Measurements from ENCODE around the gene SGCE.
A peak's percentile ranks its signal among the peaks of the same experiment; 100 is the strongest.
"Not testable (repeated sequence)": the region's sequence is repeated elsewhere in the genome, so short reads cannot be mapped to it uniquely, and the experiment has no call there.

SGCE gene

GRCh38 chr7:94655848-94656657, at the start of gene SGCE:
Gene SGCE (minus strand): TSS chr7:94656133. CDS start chr7:94656098, 35 bp downstream.
- DNase-seq: peak; percentile 48

- not testable (repeated sequence) for DNase-seq
Measured at GRCh38 chr7:94705155-94706021, 49.5 kb upstream of the SGCE start.

- DNase-seq: no peak
Measured at GRCh38 chr7:94701555-94701973, 45.6 kb upstream of the SGCE start.

DNA sequence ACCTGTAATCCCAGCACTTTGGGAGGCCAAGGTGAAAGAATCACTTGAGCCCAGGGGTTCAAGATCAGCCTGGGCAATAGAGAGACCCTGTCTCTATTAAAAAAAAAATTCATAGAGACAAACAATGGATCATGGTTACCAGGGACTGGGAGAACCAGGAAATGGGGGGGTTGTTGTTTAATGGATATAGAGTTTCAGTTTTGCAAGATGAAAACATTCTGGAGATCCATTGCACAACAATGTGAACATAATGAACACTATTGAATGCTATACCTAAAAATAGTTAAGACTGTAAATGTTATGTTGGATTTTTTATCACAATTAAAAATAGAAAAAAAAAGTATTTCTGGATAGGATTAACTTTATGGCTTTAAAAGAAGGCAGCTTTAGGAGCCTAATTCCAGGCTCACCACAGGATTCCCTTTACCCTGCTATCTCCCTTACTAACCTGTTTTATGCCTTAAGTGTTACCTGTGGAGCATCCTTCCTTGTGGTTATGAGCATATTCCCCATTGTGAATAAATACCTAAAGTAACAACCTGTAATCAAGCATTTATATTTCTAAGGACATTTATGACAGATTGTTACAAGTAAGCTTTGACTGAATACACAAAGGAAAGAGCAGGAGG, 45.1 kb upstream of the SGCE start:
- no peak for DNase-seq

DNA sequence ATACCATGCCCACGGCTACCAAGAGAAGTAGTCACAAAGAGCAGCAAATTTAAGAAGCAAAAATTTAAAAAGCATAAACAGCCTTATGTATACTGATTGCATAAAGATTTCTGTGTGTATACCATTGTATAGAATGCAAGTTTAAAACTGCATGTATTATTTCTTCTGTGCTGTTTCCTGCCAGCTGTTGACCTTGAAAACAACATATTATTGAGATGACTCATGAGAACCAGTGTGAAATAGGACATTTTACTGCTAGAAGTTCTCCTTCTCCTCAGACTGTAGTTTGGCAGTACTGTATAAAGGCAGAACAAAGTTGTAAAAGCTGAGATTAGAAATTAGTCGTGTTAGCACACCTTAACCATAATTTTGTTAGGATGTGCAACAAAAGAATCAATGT, 42.3 kb upstream of the SGCE start:
- DNase-seq: no peak

DNA sequence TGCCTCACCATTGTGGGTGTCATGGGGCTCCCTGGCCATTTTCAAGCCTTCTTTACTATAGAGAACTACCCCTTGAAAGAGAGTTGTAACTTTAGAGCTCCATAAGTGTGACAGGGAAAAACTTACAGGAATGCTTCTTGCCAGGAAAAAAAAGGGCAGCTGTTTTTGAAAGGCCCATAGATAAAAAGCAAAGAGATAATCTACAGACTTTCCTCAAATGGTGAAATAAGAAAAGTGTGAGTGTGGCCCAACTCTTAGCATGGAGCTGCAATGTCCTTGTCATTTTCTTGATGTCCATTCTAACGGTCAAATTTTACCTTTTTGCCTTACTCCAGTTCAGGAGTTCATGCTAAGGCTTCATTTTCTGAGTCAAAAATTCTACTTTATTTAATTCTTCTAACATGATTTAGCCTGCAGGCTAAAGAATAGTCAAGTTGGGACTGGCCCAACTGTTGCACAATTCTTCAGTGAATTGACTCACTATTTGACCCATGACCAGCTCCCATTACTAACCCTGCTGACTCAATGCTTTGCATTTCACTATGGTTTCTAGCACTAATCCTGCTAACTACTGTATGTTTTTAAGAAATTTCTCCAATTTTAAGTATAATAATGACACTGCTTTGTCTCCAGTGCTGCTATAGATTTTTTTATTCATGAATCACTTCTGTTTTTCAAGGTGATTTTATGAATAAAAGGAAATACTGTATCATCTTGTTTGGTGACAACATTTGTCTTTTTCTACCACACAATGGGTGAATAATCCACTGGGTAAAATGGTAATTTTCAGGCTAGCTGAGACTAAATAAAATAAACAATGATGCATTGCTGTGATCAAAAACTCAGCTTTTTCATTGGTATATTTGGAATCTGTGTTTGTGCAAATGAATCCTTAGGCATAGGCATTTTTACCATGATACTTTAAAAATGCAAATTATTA, 41.4 kb upstream of the SGCE start:
- no peak for DNase-seq

DNA sequence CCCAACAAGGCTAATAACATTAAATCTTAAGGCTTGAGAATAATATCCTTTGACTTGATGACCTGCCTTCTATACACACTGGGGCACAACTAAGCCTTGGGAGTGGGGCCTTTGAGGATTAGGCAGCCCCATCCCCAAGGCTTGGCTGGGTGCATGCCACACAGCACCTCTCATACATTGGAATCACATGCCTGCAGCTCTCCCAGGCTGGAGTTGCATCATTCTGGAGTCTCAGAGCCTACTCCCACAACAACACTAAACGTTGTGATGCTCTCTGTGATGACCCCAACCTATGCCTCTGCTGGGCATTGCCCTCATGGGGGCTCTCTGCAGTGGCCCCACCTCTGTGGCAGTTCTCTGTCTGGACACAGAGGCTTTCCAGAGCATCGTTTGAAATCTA, 31.9 kb upstream of the SGCE start:
- DNase-seq: no peak

DNA sequence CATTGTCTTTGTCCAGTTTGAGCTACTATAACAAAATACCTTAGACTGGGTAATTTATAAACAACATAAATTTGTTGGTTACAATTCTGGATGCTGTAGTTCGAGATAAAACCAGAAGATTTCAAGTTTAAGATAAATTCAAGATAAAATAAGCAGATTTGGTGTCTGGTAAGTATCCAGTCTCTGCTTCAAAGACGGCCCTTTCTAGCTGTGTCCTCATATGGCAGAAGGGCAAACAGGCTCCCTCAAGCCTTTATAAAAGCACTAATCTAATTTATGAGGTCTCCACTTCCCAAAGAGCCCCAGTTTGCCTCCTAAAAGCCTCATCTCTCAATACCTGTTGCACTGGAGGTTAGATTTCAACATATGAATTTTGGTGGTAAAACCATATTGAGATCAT, 31.1 kb upstream of the SGCE start:
- DNase-seq: no peak

DNA sequence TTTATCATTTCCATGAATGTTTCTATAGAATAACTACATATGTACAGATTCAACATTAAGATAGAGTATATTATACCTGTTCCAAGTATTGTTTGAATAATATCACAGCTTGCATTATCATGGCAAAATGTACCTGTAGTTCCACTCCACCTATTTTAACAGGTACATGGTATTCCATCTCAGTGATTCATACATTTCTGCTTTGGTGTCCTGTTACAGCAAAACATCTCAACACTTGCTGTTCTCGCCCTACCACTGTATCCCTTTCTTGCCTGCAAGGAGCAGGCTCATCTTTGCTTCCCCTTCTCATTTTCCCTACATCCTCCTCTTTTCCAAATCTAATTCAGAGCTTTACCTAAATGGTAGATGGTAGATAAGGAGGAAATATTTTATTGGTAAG, 27.1 kb upstream of the SGCE start:
- DNase-seq: no peak

GRCh38 chr7:94679358-94679757, 23.4 kb upstream of the SGCE start:
- DNase-seq: no peak

- no peak for DNase-seq
Measured at GRCh38 chr7:94676431-94676830, 20.5 kb upstream of the SGCE start.

GRCh38 chr7:94675356-94675755, 19.4 kb upstream of the SGCE start:
- DNase-seq: no peak

DNA sequence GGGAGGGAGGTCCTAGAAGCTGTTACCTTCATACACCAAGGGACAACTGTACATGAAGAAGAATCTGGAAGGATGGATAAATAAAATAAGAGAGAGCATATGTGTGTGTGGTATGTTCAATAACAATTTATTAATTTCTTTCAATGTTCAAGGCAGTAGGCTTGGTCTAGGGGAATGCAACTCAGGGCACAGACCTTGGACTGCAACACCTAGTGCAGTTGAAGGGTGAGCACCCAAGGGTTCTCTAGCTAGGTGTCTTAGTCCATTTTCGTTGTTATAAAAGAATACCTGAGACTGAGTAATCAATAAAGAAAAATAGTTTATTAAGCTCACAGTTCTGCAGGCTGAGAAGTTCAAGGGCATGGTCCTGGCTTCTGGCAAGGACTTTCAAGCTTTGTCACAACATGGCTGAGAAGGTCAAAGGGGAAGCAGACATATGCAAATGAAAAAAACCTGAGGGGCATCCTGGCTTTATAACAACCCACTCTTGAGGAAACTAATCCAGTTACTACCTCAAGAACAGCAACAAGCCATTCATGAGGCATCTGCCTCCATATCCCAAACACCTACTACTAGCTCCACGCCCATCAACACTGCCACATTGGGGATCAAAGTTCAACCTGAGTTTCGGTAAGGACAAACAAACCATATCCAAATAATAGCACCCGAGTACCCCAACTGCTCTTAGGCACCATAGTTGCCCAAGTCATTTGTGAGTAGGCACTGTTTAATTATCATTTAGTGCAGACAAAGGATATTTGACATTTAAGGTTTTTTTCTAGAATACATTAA, 15.7 kb upstream of the SGCE start:
- DNase-seq: no peak

- no peak for DNase-seq
Measured at GRCh38 chr7:94669773-94670495, 14.0 kb upstream of the SGCE start.

- DNase-seq: no peak
Measured at GRCh38 chr7:94666879-94667587, 11.1 kb upstream of the SGCE start.

DNA sequence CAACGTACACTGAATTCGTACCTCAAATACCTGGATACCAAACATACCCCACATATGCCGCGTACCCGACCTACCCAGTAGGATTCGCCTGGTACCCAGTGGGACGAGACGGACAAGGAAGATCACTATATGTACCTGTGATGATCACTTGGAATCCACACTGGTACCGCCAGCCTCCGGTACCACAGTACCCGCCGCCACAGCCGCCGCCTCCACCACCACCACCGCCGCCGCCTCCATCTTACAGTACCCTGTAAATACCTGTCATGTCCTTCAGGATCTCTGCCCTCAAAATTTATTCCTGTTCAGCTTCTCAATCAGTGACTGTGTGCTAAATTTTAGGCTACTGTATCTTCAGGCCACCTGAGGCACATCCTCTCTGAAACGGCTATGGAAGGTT, 9.5 kb upstream of the SGCE start:
- DNase-seq: no peak

DNA sequence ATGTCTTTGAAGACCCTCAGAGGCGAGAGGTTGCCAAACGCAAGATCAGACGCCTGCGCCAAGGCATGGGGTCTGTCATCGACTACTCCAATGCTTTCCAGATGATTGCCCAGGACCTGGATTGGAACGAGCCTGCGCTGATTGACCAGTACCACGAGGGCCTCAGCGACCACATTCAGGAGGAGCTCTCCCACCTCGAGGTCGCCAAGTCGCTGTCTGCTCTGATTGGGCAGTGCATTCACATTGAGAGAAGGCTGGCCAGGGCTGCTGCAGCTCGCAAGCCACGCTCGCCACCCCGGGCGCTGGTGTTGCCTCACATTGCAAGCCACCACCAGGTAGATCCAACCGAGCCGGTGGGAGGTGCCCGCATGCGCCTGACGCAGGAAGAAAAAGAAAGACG, 8.1 kb upstream of the SGCE start:
- no peak for DNase-seq

- no peak for DNase-seq
Measured at GRCh38 chr7:94662548-94662947, 6.6 kb upstream of the SGCE start.

DNA sequence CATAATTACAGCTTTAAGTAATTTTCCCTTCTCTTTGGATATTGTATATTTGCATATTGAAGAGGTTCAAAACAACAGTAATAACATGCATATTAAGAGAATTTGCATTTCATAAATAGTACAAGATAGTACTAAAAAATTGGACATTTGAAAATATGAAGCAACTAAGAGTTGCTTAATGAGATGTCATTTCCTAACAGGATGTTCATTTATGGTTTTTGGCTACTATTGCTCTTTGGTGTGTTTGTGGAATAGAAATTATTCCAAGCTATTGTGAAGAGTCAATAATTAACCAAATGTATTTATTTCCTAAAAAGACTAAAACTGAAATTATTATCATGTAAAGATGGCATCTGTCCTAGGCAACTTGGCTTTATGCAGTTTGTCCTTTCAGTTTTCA, 4.1 kb upstream of the SGCE start:
- no peak for DNase-seq

DNA sequence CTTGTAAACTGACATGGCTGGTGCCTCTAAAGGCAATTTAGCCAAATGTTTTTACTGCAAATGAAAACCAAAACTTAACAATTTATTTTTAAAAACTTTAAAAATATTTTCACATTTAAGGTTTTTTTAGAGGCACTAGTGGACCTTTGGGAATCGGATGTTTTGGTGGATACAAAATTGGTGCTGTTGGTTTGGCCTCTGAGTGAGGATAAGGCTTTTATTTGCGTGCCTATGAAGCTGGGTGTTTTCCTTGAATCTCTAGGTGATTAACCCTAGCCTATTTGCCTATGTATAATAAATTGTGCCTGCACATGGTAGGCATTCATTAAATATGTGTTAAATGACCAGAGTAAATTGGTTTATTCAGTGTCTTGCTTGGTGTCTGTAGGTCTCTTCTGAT, 2.9 kb upstream of the SGCE start:
- no peak for DNase-seq

All from stimulated activated CD4-positive, alpha-beta T cell treated with anti-CD3 and anti-CD28 coated beads, Interleukin-12 subunit alpha, Interleukin-12 subunit beta, amount 100 ng/mL, for 4 hours (primary cell).